H9 (cell line): ENCODE results near the gene RPL22. TPM values are rescaled to one million over a fixed set of nuclear protein-coding genes. Genes with fewer than 3 reads are reported as not detected.

Source experiments
- DNase-seq: peaks from one replicate; pipeline ENCODE4 v3.0.0-alpha.2; 2017
- H2AFZ ChIP-seq: one replicate; pipeline ENCODE4 v1.6.1; 2013; ENCODE audit warnings: mild to moderate bottlenecking, low read length, control low read depth, moderate library complexity
- H2AK5ac ChIP-seq: 2 replicates; pipeline ENCODE4 v1.6.1; 2013; ENCODE audit warnings: low read length, control low read depth, mixed read lengths; ENCODE audit not compliant: insufficient read length
- H2BK120ac ChIP-seq: one replicate; pipeline ENCODE4 v1.6.1; 2013; ENCODE audit warnings: low read depth, mild to moderate bottlenecking, low read length, control low read depth, inconsistent platforms; ENCODE audit not compliant: poor library complexity, severe bottlenecking
- H2BK12ac ChIP-seq: 2 replicates; pipeline ENCODE4 v1.6.1; 2013; ENCODE audit warnings: low read length, control low read depth, mixed read lengths, low read depth; ENCODE audit not compliant: insufficient read length
- H2BK15ac ChIP-seq: 2 replicates; pipeline ENCODE4 v1.6.1; 2013; ENCODE audit warnings: low read depth, low read length, control low read depth
- H2BK20ac ChIP-seq: one replicate; pipeline ENCODE4 v1.6.1; 2013; ENCODE audit warnings: low read depth, mild to moderate bottlenecking, low read length, control low read depth, inconsistent platforms; ENCODE audit not compliant: poor library complexity, severe bottlenecking
- H2BK5ac ChIP-seq: 2 replicates; pipeline ENCODE4 v1.6.1; 2013; ENCODE audit warnings: low read length, control low read depth, mixed read lengths; ENCODE audit not compliant: insufficient read length
- H3K14ac ChIP-seq: 2 replicates; pipeline ENCODE4 v1.6.1; 2013; ENCODE audit warnings: low read length, control low read depth; ENCODE audit not compliant: insufficient read depth
- H3K18ac ChIP-seq: 2 replicates; pipeline ENCODE4 v1.6.1; 2013; ENCODE audit warnings: low read depth, mild to moderate bottlenecking, mixed read lengths, low read length, control low read depth; ENCODE audit not compliant: insufficient read length
- H3K23ac ChIP-seq: 2 replicates; pipeline ENCODE4 v1.6.1; 2013; ENCODE audit warnings: low read length, control low read depth, mixed read lengths, low read depth; ENCODE audit not compliant: insufficient read length
- H3K23me2 ChIP-seq: 2 replicates; pipeline ENCODE4 v1.6.1; 2013; ENCODE audit warnings: low read depth, mild to moderate bottlenecking, mixed read lengths, low read length, control low read depth; ENCODE audit not compliant: insufficient read length, poor library complexity, severe bottlenecking
- H3K27ac ChIP-seq: 2 replicates; pipeline ENCODE4 v1.5.1; 2013; ENCODE audit warnings: low read length, control low read depth, mixed read lengths, low read depth; ENCODE audit not compliant: insufficient read length
- H3K27me3 ChIP-seq: 2 replicates; pipeline ENCODE4 v1.6.1; 2013; ENCODE audit warnings: low read length, control low read depth, inconsistent platforms; ENCODE audit not compliant: insufficient read depth
- H3K4ac ChIP-seq: 2 replicates; pipeline ENCODE4 v1.6.1; 2013; ENCODE audit warnings: low read depth, mild to moderate bottlenecking, control low read depth, inconsistent platforms, low read length, moderate library complexity
- H3K4me1 ChIP-seq: 2 replicates; pipeline ENCODE4 v1.6.1; 2013; ENCODE audit warnings: low read length, control low read depth, inconsistent platforms; ENCODE audit not compliant: insufficient read depth
- H3K4me2 ChIP-seq: 2 replicates; pipeline ENCODE4 v1.6.1; 2013; ENCODE audit warnings: low read length, control low read depth, mixed read lengths; ENCODE audit not compliant: insufficient read length, insufficient read depth
- H3K56ac ChIP-seq: 2 replicates; pipeline ENCODE4 v1.6.1; 2013; ENCODE audit warnings: low read depth, mild to moderate bottlenecking, mixed read lengths, low read length, control low read depth; ENCODE audit not compliant: insufficient read length
- H3K79me1 ChIP-seq: 2 replicates; pipeline ENCODE4 v1.6.1; 2013; ENCODE audit warnings: low read depth, mild to moderate bottlenecking, moderate library complexity, low read length, control low read depth, inconsistent platforms; ENCODE audit not compliant: insufficient read depth, poor library complexity, severe bottlenecking
- H3K79me2 ChIP-seq: 2 replicates; pipeline ENCODE4 v1.6.1; 2013; ENCODE audit warnings: low read length, control low read depth, inconsistent platforms; ENCODE audit not compliant: insufficient read depth
- H3K9ac ChIP-seq: 2 replicates; pipeline ENCODE4 v1.6.1; 2013; ENCODE audit warnings: low read length, control low read depth, mixed read lengths; ENCODE audit not compliant: insufficient read length; ENCODE audit errors: extremely low read depth
- H3K9me3 ChIP-seq: one replicate; pipeline ENCODE4 v1.6.1; 2013; ENCODE audit warnings: low read depth, low read length, inconsistent platforms; ENCODE audit not compliant: control insufficient read depth
- H3T11ph ChIP-seq: one replicate; pipeline ENCODE4 v1.6.1; 2013; ENCODE audit warnings: mild to moderate bottlenecking, low read length, control low read depth, inconsistent platforms
- H4K20me1 ChIP-seq: one replicate; pipeline ENCODE4 v1.6.1; 2013; ENCODE audit not compliant: control insufficient read depth, insufficient read length, insufficient read depth
- H4K5ac ChIP-seq: 2 replicates; pipeline ENCODE4 v1.6.1; 2013; ENCODE audit warnings: low read depth, mild to moderate bottlenecking, mixed read lengths, low read length, control low read depth; ENCODE audit not compliant: insufficient read length
- H4K8ac ChIP-seq: replicated peaks from 2 replicates; pipeline ENCODE4 v1.6.1; 2013; ENCODE audit warnings: low read length, control low read depth, mixed read lengths, low read depth; ENCODE audit not compliant: insufficient read length
- H4K91ac ChIP-seq: 2 replicates; pipeline ENCODE4 v1.6.1; 2013; ENCODE audit warnings: low read depth, mild to moderate bottlenecking, moderate library complexity, mixed read lengths, low read length, control low read depth; ENCODE audit not compliant: insufficient read length
- H3K27ac Mint-ChIP-seq, 3 experiments: 2 replicates in 2 of 3; 3 replicates in 1 of 3; pipeline ENCODE4 v1.8.0; 2020 to 2021; ENCODE audit warnings: mixed read lengths in 3 of 3, mild to moderate bottlenecking in 1 of 3, moderate library complexity in 1 of 3
- H3K27me3 Mint-ChIP-seq: 2 replicates; pipeline ENCODE4 v1.8.0; 2021; ENCODE audit warnings: low read depth, mild to moderate bottlenecking, moderate library complexity, mixed read lengths
- H3K36me3 Mint-ChIP-seq, 3 experiments: 2 replicates in 2 of 3; 3 replicates in 1 of 3; pipeline ENCODE4 v1.8.0; 2020 to 2021; ENCODE audit warnings: low read depth in 3 of 3, mixed read lengths in 3 of 3; ENCODE audit not compliant: insufficient read depth in 1 of 3
- H3K4me1 Mint-ChIP-seq, 2 experiments: 2 replicates each; pipeline ENCODE4 v1.8.0; 2020; ENCODE audit warnings: mixed read lengths in 2 of 2
- H3K4me3 Mint-ChIP-seq, 2 experiments: 2 replicates in 1 of 2; 3 replicates in 1 of 2; pipeline ENCODE4 v1.8.0; 2020 to 2021; ENCODE audit warnings: mild to moderate bottlenecking in 2 of 2, mixed read lengths in 2 of 2, moderate library complexity in 1 of 2
- H3K9me3 Mint-ChIP-seq, 2 experiments: 2 replicates in 1 of 2; 3 replicates in 1 of 2; pipeline ENCODE4 v1.8.0; 2020; ENCODE audit warnings: mild to moderate bottlenecking in 2 of 2, mixed read lengths in 2 of 2, moderate library complexity in 1 of 2
- CTCF ChIP-seq: fragments of 200-600 bp; sonication (generic); conservative IDR thresholded peaks from 3 replicates; pipeline ENCODE4 v1.8.0; 2021; ENCODE audit warnings: antibody characterized with exemption, mild to moderate bottlenecking
- WGBS: extraction: QIAGEN DNeasy Blood & Tissue Kit; methylation state at CpG from one replicate; pipeline ENCODE4 v1.1.7; 2013; ENCODE audit warnings: missing lambda C conversion rate, low lambda C conversion rate, mixed read lengths; ENCODE audit not compliant: insufficient read length; ENCODE audit errors: extremely low coverage; 5-methylcytosine and 5-hydroxymethylcytosine counted together
- total RNA-seq: library from RNA; stranded (reverse); gene quantifications from 2 replicates; pipeline ENCODE4 v1.2.1, GENCODE V29; 2021

Gene RPL22
- total RNA-seq, 1 experiment from 2014 or later, result 582 TPM

- H3K27ac ChIP-seq, result no peak overlapping the region
- no peaks in the 10 kb centered on the region; a peak in 2 of 5 replicates for H3K9me3 Mint-ChIP-seq
- H4K8ac ChIP-seq, result no peak overlapping the region
- H2BK20ac ChIP-seq, result no peak overlapping the region
- no peaks in the 10 kb centered on the region for H3K27me3 ChIP-seq
- H4K5ac ChIP-seq, result no peak overlapping the region
- H3K14ac ChIP-seq, result no peak overlapping the region
- H3K4me3 Mint-ChIP-seq, result peak overlapping the region; percentile 30 to 32; a peak in 2 of 5 replicates
- DNase-seq, result no peak
- no peak overlapping the region for H3K23ac ChIP-seq
- no peak overlapping the region for H3K4ac ChIP-seq
- no peaks in the 10 kb centered on the region for H4K20me1 ChIP-seq
- no peak for TF ChIP-seq CTCF
- H3K9ac ChIP-seq, result no peak overlapping the region
- H4K91ac ChIP-seq, result no peak overlapping the region
- H3K4me2 ChIP-seq, result no peak overlapping the region
- H2AK5ac ChIP-seq, result no peak overlapping the region
- H2BK120ac ChIP-seq, result no peak overlapping the region
- no peak overlapping the region for H2BK12ac ChIP-seq
- no peak overlapping the region for H3T11ph ChIP-seq
- H3K27ac Mint-ChIP-seq, result no peak overlapping the region; a peak in 1 of 7 replicates
- H3K56ac ChIP-seq, result no peak overlapping the region
- no peaks in the 10 kb centered on the region for H3K9me3 ChIP-seq
- peaks cover 45 to 56% of the 10 kb centered on the region in 2 experiments for H3K4me1 Mint-ChIP-seq
- H3K79me1 ChIP-seq, result peaks cover 11% of the 10 kb centered on the region
- H2AFZ ChIP-seq, result no peak overlapping the region
- no peak overlapping the region for H3K18ac ChIP-seq
- no peak overlapping the region for H2BK15ac ChIP-seq
- WGBS, result no CpG with 5 or more reads among the region's 4 CpGs
- H3K79me2 ChIP-seq, result peaks cover 6% of the 10 kb centered on the region; the same call in 1 of the 2 replicates
- H2BK5ac ChIP-seq, result no peak overlapping the region
- H3K27me3 Mint-ChIP-seq, result no peaks in the 10 kb centered on the region
- peaks cover 16 to 24% (median 21%) of the 10 kb centered on the region in 3 experiments; a peak in 6 of 7 replicates for H3K36me3 Mint-ChIP-seq
- H3K4me1 ChIP-seq, result peaks cover 2% of the 10 kb centered on the region; the same call in 1 of the 2 replicates
- H3K23me2 ChIP-seq, result peaks cover 15% of the 10 kb centered on the region
Measured at GRCh38 chr1:6237093-6237492, 37.7 kb upstream of the RPL22 start.
